ENCODE measurements around the gene ISG20L2. TPM values are rescaled to one million over a fixed set of nuclear protein-coding genes. Genes with fewer than 3 reads are reported as not detected.

The ISG20L2 gene
- total RNA-seq, 1 donor from 2014 or later = 35.3 TPM

GRCh38 chr1:156705918-156706656 is 22.5 kb downstream of the ISG20L2 start:
- Mint-ChIP-seq H3K9me3 (no peaks in the 10 kb centered on the region), H3K27me3 (peaks cover 7% of the 10 kb centered on the region), H3K27ac (peak overlapping the region; percentile 73), H3K36me3 (peaks cover 4% of the 10 kb centered on the region), H3K4me3 (peak overlapping the region; percentile 93), H3K4me1 (ENCODE audit: unreplicated experiment) (peaks cover 57% of the 10 kb centered on the region)
- peak; percentile 93 for DNase-seq (ENCODE audit: extremely low spot score, unreplicated experiment)
- peak; percentile 98 for TF ChIP-seq CTCF (conservative IDR thresholded peaks at IDR 0.05)

GRCh38 chr1:156705321-156705917 is 23.1 kb downstream of the ISG20L2 start, which contains the start of gene CRABP2:
TSS of gene CRABP2 (minus strand) at chr1:156705583. CDS start at chr1:156705446, 137 bp downstream.
- H3K4me1 Mint-ChIP-seq (ENCODE audit: unreplicated experiment) = peaks cover 55% of the 10 kb centered on the region
- peak within 1 kb of the TSS; percentile 80 for H3K27ac Mint-ChIP-seq
- peak within 1 kb of the TSS; percentile 93 for H3K4me3 Mint-ChIP-seq
- peaks cover 7% of the 10 kb centered on the region for H3K27me3 Mint-ChIP-seq
- no peak for DNase-seq (ENCODE audit: extremely low spot score, unreplicated experiment)
- no peak for TF ChIP-seq CTCF (conservative IDR thresholded peaks at IDR 0.05)
- H3K9me3 Mint-ChIP-seq = no peaks in the 10 kb centered on the region
- peaks cover 7% of the 10 kb centered on the region for H3K36me3 Mint-ChIP-seq

- peak overlapping the region; percentile 93 for H3K4me3 Mint-ChIP-seq
- DNase-seq (ENCODE audit: extremely low spot score, unreplicated experiment) = no peak
- peaks cover 8% of the 10 kb centered on the region for H3K36me3 Mint-ChIP-seq
- TF ChIP-seq CTCF (conservative IDR thresholded peaks at IDR 0.05) = no peak
- H3K9me3 Mint-ChIP-seq = no peaks in the 10 kb centered on the region
- peak overlapping the region; percentile 73 for H3K27ac Mint-ChIP-seq
- H3K27me3 Mint-ChIP-seq = peaks cover 7% of the 10 kb centered on the region
- peaks cover 50% of the 10 kb centered on the region for H3K4me1 Mint-ChIP-seq (ENCODE audit: unreplicated experiment)
Measured at GRCh38 chr1:156704930-156705320, 23.6 kb downstream of the ISG20L2 start.

- peaks cover 7% of the 10 kb centered on the region for H3K27me3 Mint-ChIP-seq
- no peak for DNase-seq (ENCODE audit: extremely low spot score, unreplicated experiment)
- H3K27ac Mint-ChIP-seq = peak overlapping the region; percentile 80
- H3K36me3 Mint-ChIP-seq = peaks cover 12% of the 10 kb centered on the region
- no peak for TF ChIP-seq CTCF (conservative IDR thresholded peaks at IDR 0.05)
- peak overlapping the region; percentile 93 for H3K4me3 Mint-ChIP-seq
- no peaks in the 10 kb centered on the region for H3K9me3 Mint-ChIP-seq
- peaks cover 48% of the 10 kb centered on the region for H3K4me1 Mint-ChIP-seq (ENCODE audit: unreplicated experiment)
Measured at GRCh38 chr1:156704166-156704711, 24.3 kb downstream of the ISG20L2 start.

GRCh38 chr1:156703741-156704140 is 24.8 kb downstream of the ISG20L2 start:
- peaks cover 17% of the 10 kb centered on the region for H3K36me3 Mint-ChIP-seq

More at GRCh38 chr1:156703741-156704140, 24.8 kb downstream of the ISG20L2 start:
- Mint-ChIP-seq H3K9me3 (no peaks in the 10 kb centered on the region), H3K27ac (peak overlapping the region; percentile 80), H3K27me3 (peaks cover 7% of the 10 kb centered on the region), H3K4me3 (peak overlapping the region; percentile 93), H3K4me1 (ENCODE audit: unreplicated experiment) (peaks cover 48% of the 10 kb centered on the region)
- DNase-seq (ENCODE audit: extremely low spot score, unreplicated experiment) = no peak
- no peak for TF ChIP-seq CTCF (conservative IDR thresholded peaks at IDR 0.05)
